HL-60 (cell line): ENCODE results near the gene LRRC3.

Experiments
- DNase-seq, 2 experiments: peaks; one replicate each; pipeline ENCODE4 v3.0.0-alpha.2; 2010 to 2020; ENCODE audit warnings: low read depth in 1 of 2, low spot score in 1 of 2
- H3K27ac ChIP-seq: fragments of 250-450 bp; sonication (Bioruptor Pico); replicated peaks from 2 replicates; pipeline ENCODE4 v1.5.1; 2020; ENCODE audit warnings: mild to moderate bottlenecking, moderate library complexity
- H3K27me3 ChIP-seq: fragments of 250-450 bp; sonication (Bioruptor Pico); 2 replicates; pipeline ENCODE4 v1.5.1; 2021; ENCODE audit warnings: mild to moderate bottlenecking, moderate library complexity; ENCODE audit not compliant: insufficient read depth, poor library complexity, severe bottlenecking
- H3K4me3 ChIP-seq: replicated peaks from 2 replicates; pipeline ENCODE4 v1.5.1; 2011; ENCODE audit warnings: mild to moderate bottlenecking, control low read depth, low read length; ENCODE audit not compliant: insufficient read depth
- CTCF ChIP-seq: IDR thresholded peaks from one replicate; pipeline ENCODE4 v1.5.1; 2011; ENCODE audit warnings: low read length, control low read depth, inconsistent platforms; ENCODE audit not compliant: insufficient read depth
- GABPA ChIP-seq: IDR thresholded peaks from 2 replicates; pipeline ENCODE4 v1.6.1; 2012; ENCODE audit warnings: low read depth
- POLR2AphosphoS5 ChIP-seq: IDR thresholded peaks from 2 replicates; pipeline ENCODE4 v1.6.1; 2012; ENCODE audit warnings: low read depth
- SPI1 ChIP-seq: IDR thresholded peaks from 2 replicates; pipeline ENCODE4 v1.6.1; 2012; ENCODE audit warnings: low read depth, mild to moderate bottlenecking, borderline replicate concordance
- TF ChIP-seq, protein P1 (sequence below): IDR thresholded peaks from 2 replicates; pipeline ENCODE4 v1.6.1; 2012; ENCODE audit warnings: low read depth; ENCODE audit not compliant: insufficient replicate concordance

The LRRC3 gene

DNA sequence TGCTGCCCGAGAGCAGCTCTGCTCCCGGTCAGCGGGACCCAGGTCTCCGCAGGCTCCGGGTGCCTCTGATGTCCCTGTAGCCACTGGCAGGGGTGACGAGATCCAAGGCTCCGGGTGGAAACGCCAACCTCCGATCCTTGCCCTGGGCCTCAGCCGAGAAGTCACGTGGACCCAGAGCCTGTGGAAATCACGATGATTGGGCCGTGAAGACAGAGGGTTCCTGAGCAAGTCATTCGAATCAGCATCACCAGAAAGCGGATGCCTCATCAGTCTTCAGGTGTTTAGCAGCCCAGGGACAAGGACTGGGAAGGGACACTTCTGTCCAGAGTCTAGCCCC is 12.5 kb downstream of the LRRC3 start:
- no peak for TF ChIP-seq SPI1
- TF ChIP-seq GABPA = no peak
- TF ChIP-seq, protein P1, sequence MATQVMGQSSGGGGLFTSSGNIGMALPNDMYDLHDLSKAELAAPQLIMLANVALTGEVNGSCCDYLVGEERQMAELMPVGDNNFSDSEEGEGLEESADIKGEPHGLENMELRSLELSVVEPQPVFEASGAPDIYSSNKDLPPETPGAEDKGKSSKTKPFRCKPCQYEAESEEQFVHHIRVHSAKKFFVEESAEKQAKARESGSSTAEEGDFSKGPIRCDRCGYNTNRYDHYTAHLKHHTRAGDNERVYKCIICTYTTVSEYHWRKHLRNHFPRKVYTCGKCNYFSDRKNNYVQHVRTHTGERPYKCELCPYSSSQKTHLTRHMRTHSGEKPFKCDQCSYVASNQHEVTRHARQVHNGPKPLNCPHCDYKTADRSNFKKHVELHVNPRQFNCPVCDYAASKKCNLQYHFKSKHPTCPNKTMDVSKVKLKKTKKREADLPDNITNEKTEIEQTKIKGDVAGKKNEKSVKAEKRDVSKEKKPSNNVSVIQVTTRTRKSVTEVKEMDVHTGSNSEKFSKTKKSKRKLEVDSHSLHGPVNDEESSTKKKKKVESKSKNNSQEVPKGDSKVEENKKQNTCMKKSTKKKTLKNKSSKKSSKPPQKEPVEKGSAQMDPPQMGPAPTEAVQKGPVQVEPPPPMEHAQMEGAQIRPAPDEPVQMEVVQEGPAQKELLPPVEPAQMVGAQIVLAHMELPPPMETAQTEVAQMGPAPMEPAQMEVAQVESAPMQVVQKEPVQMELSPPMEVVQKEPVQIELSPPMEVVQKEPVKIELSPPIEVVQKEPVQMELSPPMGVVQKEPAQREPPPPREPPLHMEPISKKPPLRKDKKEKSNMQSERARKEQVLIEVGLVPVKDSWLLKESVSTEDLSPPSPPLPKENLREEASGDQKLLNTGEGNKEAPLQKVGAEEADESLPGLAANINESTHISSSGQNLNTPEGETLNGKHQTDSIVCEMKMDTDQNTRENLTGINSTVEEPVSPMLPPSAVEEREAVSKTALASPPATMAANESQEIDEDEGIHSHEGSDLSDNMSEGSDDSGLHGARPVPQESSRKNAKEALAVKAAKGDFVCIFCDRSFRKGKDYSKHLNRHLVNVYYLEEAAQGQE = no peak
- TF ChIP-seq POLR2AphosphoS5 = no peak
- no peak for TF ChIP-seq CTCF
- Histone ChIP-seq H3K27me3 (no peaks in the 10 kb centered on the region), H3K4me3 (no peak overlapping the region), H3K27ac (no peak overlapping the region)
- DNase-seq = no peak

DNA sequence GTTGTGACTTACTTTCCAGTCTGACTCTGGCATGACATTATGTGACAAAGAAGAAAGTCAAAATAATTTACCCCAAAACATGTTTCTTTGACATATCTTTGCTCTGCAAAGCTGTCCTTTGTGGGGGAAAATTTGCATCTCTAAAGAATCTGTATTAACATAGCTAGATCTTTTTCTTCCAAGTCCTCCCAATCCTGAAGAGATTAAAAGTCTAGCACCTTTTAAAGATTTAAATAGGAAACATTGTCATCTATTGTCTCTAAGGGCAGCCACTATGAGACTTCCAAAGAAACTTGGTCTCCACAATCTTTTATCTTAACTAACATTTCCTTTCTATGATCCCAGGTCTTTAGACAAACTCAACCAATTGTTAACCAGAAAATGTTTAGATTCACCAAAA is 16.0 kb downstream of the LRRC3 start:
- Histone ChIP-seq H3K27me3 (no peaks in the 10 kb centered on the region), H3K27ac (no peak overlapping the region), H3K4me3 (no peak overlapping the region)
- DNase-seq = no peak
- no peak for TF ChIP-seq POLR2AphosphoS5
- TF ChIP-seq, protein P1 = no peak

DNA sequence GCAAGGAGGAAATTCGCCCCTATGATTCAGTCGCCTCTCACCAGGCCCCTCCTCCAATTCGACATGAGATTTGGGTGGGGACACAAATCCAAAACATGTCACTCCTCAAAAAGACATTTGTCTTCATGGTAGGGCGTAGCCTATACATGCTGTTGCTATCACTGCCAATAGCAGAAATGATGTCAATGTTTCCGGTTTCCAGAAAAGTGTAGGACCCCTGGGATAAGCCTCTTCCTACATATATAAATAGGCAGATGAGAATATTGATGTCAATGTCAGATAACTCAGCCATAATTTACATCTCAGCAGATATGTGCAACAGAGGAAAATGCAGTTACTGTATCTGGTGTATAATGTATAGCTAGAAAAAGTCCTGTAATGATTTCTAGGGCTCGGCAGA is 16.7 kb downstream of the LRRC3 start:
- TF ChIP-seq CTCF (no peak), SPI1 (no peak), GABPA (no peak)
- DNase-seq = no peak

GRCh38 chr21:44473915-44474555 is 18.7 kb downstream of the LRRC3 start:
- no peaks in the 10 kb centered on the region for H3K27me3 ChIP-seq
- H3K27ac ChIP-seq = no peak overlapping the region
- TF ChIP-seq, protein P1 = no peak
- TF ChIP-seq POLR2AphosphoS5 (no peak), GABPA (no peak), CTCF (no peak), SPI1 (no peak)
- H3K4me3 ChIP-seq = no peak overlapping the region
- DNase-seq = no peak

More for the DNA sequence above, 16.7 kb downstream of the LRRC3 start:
- no peak overlapping the region for H3K4me3 ChIP-seq
- no peak overlapping the region for H3K27ac ChIP-seq
- no peaks in the 10 kb centered on the region for H3K27me3 ChIP-seq
